GM18499 (cell line): ENCODE measurements around the gene VEZF1.
A peak's percentile ranks its signal among the peaks of the same experiment; 100 is the strongest.

Source experiments
- ATAC-seq: cut with Tn5 transposase; IDR thresholded peaks from one replicate; pipeline ENCODE4 v1.9.1; 2021; ENCODE audit warnings: moderate number of reproducible peaks; ENCODE audit not compliant: insufficient read depth, unreplicated experiment

The VEZF1 gene

GRCh38 chr17:57954397-57955182 lies 33.5 kb downstream of the VEZF1 start:
- ATAC-seq, result no peak

- ATAC-seq, result no peak
These were observed 34.2 kb downstream of the VEZF1 start for GRCh38 chr17:57953705-57954396.

DNA sequence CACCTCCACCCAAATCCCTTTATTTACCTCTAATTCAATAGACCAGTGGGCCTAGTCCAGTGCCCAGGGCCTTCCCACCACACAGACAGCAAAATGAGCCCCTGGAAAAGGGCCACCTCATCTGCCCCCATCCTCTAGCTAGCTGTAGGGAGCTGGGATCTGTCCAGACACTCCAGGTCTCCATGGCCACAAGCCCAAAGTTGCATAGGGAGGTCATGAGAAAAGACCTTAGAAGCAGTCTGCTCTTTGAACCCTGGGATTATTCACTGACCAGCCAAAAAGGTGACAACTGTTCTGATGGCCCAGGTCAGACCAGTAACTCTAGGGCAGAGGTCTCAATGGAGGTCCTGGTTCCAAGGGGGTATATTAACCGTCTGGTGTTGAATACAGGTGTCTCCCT lies 34.8 kb downstream of the VEZF1 start:
- no peak for ATAC-seq

GRCh38 chr17:57949649-57950048 lies 38.4 kb downstream of the VEZF1 start:
- ATAC-seq, result no peak

- ATAC-seq, result no peak
These were observed 39.3 kb downstream of the VEZF1 start for GRCh38 chr17:57948555-57949420.

- ATAC-seq, result no peak
These were observed 39.9 kb downstream of the VEZF1 start for GRCh38 chr17:57948169-57948554.

DNA sequence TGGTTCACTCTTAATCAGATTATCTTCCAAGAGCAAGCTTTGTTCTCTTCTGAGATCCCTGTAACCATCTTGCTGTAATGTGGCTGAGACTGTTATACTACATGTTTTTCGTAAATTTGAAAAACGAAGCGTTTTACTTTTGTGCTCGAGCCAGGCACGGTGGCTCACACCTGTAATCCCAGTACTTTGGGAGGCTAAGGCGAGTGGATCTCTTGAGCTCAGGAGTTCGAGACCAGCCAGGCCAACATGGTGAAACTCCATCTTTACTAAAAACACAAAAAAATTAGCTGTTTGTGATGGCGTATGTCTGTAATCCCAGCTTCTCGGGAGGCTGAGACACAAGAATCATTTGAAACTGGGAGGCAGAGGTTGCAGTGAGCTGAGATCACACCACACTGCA lies 40.7 kb downstream of the VEZF1 start:
- no peak for ATAC-seq

DNA sequence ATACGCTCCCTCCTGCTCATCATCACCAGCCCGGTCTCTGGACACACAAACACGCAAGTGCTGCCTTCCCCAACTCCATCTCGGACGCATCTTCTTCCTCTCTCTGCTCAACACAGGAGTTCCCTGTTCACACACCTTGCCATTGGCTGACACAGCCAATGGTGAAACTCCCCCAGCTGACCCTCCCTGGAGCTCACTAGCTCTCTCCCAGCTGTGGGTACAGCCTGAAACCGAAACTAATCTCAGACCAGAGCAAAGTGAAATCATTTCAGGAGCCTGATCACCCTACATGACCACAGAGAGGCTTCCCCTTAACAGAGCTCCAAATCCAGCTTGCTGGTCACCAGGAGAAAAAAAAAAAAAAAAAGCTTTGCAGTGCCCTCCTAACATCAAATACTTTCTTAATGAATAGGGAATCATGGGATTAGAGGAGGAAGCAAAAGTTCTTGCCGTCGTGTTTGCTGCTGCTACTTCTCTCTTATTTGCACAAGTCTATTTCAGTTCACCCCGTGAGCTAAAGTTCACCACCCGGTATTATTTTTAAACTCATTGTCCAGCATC lies 41.2 kb downstream of the VEZF1 start:
- ATAC-seq, result peak; percentile 73

- no peak for ATAC-seq
These were observed 41.9 kb downstream of the VEZF1 start for GRCh38 chr17:57945996-57946797.

- ATAC-seq, result no peak
These were observed 43.1 kb downstream of the VEZF1 start for GRCh38 chr17:57944908-57945307.

DNA sequence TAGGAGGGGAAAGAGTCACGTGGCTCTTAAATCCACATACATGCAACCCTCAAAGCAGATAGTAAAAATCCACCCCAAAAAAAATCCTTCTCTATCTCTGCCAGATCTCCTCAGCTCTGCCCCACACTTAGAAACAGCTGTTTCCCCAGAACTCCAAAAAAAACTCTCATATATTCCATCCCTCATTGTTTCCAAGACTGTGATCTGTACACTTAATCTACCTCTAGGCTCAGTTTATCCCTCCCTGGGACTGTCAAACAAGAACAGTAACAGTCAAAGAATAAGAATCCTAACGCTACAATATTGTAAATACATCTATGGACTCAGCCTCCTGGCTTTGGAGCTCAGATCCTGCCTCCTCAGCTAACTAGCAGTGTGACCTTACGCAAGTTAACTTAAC lies 44.4 kb downstream of the VEZF1 start:
- ATAC-seq, result no peak

- ATAC-seq, result no peak
These were observed 44.9 kb downstream of the VEZF1 start for GRCh38 chr17:57943140-57943539.

DNA sequence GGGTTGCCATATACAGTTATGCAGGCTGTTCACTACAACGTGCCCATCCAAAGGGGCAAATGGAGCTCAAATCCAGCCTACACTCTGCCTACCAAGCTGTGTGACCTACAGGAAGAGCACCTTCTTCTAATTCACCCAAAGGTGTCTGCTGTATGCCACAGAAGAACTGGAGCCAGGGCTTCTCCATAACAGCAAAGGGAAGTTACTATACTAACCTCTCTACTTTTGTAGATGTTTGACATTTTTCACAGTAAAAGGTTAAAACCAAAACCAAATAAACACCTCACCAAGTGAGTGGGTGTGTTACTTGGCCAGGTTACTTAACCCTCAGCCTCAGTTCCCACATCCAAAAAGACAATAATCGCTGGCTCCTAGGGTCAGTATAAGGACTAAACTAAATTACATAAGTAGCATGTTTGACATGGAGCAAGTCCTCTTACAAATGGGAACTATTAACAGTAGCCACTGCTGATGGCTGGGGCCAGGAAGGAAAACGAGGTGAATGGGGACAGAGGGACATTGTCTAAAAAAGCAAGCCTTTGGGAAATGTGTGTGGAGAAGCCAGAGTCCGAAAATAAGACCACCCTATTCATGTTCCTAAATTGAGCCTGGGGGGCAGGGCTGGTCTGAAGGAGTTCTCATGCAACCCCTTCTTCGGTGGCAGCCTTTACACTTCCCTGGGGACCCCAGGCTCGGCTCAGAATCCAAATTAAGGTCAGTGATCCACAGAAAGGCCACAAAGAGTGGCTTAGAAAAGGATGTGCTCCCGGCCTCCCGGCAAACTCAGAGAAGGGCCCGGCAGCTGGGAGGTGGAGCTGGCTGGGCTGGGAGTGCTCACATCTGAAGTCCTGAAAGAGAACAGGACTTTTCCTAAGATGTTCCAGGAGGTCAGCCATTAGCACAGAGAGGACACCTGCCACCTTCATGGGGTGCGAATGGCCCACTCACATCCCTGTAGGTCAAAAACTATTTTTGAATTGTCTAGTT lies 46.4 kb downstream of the VEZF1 start:
- no peak for ATAC-seq

DNA sequence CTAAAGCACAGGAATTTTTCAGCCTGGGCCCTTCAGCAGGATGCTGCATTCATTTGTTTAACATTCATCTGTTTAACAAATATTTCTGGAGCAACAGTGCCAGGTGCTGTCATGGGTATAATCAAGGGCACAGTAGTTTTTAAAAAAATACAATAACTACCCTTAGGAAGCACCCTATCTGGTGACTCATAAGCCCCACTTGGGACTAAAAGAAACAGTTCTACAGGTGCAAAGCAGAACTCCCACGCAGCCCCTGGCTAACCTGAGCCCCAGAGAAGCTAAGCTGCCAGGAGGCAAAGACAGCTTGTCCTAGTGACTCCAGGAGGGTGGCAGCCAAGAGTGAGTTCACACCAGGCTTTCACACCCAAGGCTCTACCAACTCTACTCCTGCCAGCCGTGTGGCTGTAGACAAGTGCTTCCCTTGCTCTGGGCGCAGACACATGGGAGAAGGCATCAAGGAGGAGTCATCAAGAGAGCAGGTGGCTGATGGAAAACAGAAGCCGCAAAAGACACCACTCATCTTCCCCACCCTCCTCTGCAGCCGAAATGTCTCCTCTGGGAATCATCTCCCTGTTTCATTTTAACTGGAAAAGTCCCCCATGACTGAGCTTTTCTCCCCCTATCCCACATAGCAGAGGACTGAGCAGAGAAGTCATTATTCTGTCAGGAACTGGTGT lies 47.3 kb downstream of the VEZF1 start:
- no peak for ATAC-seq

- ATAC-seq, result no peak
These were observed 47.8 kb downstream of the VEZF1 start for GRCh38 chr17:57940231-57940630.

DNA sequence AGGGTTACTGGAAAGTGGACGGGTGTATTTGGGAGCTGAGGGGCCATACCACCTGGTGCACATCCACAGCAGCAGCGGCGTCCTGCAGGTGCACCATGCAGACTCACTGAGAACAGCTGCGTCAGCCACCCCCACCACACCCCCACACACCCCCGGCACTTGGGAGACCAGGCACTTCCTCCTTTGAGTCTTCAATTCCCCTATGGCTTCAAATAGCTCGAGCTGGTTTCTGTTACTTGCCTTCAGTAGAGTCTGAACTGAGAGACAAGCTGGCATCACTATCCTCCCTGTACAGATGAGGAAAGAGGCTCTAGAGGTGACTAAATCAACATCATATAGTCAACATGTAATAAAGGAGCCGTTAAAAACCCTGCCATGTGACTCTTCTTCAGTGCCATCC lies 48.3 kb downstream of the VEZF1 start:
- no peak for ATAC-seq

- ATAC-seq, result no peak
These were observed 50.0 kb downstream of the VEZF1 start for GRCh38 chr17:57938061-57938502.

GRCh38 chr17:57937492-57937891 lies 50.6 kb downstream of the VEZF1 start:
- no peak for ATAC-seq
